Measurements from ENCODE around the gene MDM4.

Gene MDM4

DNA sequence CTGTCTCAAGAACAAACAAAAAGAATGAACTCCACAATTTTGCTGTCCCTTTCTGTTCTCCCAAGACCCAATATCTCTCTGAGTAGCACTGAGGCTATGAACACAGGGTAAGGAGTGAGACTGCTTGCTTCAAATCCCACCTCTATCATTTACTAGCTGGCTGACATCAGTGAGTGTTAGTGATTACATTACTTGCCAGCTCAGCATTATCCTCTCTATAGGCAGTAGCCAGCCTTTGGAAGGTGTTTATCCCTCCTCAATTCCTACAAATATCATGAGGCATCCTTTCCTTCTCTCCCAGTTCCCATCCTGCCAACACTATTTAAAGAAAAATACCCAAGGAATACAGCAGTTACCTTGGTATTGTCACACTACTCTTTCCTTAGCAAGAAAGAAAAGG is 24.6 kb upstream of the MDM4 start:
- no peak for DNase-seq (ENCODE audit: low read depth)

DNA sequence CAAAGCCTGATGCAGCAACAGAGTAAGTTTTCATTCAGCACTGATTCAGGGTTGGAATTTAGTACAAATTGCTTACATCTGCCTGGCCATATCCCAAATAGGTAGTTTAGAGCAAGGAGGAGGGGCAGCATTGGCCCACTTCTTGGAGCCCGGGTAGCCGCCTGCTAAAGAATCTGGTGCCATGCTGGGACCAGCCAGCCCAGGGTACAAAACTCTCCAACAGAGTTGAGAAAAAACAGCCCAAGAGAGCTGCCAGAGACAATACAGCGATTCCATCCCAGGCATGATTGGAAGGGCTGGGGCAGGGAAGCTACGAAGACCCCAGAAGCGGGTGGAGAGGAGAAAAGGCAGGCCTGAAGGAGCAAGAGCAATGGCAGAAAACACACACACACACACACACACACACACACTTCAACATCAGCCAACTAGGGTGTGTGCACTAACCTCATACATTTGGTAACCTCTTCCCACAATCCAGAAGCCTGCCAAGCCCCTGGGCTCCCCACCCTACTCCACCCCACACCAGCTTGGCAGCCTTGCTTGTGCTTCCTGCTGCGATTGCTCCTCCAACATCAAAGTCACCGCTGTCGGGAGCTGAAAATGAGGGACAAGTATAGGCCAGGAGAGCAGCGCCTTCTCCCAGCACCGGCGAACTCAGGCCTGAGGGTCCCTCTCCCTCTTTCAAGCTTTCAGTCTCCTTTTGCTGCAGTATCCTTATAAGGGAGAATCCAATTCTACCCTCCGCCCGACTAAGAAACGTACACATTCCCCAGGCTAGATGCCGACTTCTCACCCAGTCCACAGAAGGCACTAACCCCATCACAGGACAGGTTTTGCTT is 22.8 kb upstream of the MDM4 start:
- DNase-seq (ENCODE audit: low read depth) = no peak

DNA sequence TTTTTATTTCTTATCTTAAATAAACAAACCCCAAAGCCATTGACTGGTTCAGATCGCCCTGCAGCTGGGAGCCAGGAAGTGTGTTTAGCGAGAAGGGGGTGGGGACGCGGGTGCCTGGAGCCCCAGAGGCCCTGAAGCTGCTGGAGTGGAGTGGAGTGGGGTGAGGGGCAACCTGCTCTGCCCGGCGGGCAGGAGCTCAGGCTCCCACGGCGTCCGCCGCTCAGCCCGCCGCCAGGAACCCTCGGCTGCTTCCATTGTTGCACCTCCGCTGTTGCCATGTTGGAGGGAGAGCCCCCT is 22.3 kb upstream of the MDM4 start:
- peak; percentile 30 for DNase-seq (ENCODE audit: low read depth)

DNA sequence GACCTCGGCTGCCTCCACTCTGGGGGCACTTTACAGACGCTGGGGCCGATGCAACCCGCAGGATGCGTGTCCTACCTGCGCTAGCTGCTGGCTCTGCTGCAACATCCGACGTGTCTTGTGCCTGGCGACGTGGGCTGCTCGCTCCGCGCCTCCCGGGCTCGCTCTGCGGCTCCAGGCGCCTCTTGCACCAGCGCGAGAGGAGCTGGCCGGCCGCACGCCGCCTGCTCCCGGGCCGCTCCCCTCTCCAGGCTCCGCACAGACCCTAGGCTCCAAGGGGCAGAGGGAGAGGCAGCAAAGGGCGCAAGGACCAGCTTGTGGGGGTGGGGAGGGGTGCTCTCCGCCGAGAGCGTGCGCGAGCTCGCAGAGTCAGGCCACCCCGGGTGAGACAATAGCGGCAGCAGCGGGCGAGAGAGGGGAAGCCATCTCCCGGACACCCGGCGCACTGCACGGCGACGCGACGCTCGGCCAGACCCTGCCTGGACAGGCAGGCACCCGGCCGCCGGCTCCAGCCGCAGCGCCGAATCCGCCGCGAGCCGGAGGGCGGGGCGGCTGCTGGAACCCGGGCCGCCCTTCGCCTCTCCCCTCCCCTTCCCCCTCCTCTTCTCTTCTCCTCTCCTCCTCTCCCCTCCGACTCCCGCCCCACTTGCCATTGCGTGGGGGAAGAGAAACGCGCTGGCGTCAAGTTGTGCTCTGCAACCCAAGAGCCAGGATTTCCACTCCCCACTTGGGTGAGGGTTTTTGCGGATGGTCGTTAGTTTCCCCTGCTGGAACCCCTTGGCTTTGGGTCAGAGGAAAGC is 21.7 kb upstream of the MDM4 start, which contains the start of gene PIK3C2B:
Gene PIK3C2B (minus strand): TSS at position 525 of the 797 bp plus-strand sequence. CDS start 25,003 bp downstream, outside the sequence.
- DNase-seq (ENCODE audit: low read depth) = peak; percentile 49

DNA sequence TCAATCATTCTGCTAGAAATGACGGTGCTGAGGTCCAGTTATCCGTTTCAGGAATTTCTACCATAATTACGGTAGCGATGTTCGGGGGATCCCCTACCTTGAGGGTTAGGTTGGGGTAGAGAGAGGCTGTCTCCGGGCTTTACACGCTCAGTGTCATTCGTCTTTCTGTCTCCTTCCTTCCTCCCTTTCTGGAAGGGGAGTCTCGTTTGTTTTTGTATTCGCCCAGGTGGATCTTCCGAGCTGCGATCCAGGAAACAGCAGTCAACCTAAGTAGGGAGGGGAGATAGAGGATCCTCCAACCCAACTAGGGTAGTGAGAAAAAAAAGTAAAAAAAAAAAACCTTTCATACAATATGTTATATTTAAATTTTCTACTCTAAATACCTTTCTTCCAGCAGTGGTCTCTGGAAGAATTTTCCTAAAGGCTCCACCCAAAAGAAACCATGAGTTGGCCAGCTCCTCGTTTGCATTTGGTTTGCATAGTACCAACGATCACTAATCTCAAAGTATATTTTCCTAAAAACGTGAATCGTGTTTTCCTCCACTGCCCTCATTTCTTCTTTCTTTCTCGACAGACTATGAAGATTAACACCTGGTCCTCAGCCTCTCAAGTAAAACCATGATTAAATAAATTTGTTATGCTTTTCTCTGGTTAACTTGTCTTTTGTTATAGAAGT is 21.0 kb upstream of the MDM4 start:
- no peak for DNase-seq (ENCODE audit: low read depth)

DNA sequence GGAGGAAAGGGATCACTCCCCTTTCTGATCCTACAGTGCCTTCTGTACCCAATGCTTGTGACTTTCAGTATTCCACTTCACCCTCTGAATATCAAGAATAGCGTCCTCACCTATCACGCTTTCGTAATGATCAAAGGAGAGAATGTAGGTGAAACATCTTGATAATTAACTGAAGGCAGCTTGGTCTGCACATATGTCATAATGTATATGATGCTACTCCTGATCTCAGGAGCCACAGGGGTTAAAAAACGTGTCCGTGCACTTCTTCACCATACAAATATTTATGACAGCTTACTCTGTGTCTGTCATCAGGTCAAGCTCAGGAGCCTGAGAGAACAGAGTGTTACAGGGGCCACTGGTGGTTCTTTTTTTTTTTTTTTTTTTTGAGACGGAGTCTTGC is 20.4 kb upstream of the MDM4 start:
- no peak for DNase-seq (ENCODE audit: low read depth)

DNA sequence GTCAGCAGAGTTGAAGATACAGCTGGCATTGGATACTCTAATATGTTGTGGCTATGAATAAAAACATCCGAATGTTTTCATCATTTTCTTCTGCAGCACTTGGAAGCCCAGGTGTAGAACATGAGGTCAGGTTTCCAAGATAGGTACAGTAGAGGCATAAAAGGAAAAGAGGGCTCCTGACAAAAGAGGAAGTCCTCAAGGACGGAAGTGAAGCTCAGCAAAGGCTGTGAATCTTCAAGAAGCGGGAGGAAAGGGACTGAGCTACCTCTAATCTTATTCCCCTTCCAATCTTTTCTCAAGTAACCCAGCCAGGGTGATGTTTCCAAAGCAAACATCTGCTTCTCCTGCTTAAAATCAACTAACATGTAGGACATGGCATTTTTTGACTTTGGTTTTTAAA is 17.2 kb upstream of the MDM4 start:
- DNase-seq (ENCODE audit: low read depth) = no peak

DNA sequence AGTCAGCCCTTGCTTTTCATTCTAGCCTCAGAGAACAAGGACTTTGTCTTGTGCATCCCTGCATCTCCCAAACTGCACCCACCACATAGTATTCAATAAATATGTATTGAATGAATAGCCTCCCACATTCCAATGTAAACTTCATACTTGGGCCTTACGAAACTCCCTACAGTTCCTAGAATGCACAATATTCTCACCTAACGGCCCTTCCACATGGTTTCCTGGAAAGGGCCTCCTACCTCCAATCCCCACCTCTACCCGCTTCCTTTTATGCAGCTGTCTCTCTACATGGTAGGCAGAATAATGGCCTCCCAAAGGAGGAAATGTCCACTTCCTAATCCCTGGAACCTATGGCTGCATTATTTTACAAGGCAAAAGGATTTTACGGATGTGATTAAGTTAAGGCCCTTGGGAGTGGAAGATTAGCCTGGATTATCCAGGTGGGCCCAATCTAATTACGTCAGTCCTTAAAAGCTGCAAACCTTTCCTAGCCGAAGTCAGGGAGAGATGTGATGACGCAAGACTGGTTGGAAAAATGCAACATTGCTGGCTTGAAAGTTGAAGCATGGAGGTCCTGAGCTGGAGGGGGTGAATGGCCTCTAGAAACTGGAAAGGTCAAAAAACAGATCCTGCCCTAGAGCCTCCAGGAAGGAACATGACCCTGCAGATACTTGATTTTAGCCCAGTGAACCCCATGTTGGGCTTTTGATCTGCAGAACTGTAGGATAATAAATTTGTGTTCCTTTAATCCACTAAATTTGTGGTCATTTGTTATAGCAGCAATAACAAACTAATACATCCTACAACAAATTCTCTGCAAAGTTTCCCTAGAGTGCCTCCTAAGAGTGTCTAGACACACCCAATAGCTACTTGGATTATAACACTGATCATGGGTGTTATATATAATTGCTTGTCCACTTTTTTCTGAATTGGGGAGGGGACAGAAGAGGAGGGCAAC is 16.4 kb upstream of the MDM4 start:
- DNase-seq (ENCODE audit: low read depth) = no peak

DNA sequence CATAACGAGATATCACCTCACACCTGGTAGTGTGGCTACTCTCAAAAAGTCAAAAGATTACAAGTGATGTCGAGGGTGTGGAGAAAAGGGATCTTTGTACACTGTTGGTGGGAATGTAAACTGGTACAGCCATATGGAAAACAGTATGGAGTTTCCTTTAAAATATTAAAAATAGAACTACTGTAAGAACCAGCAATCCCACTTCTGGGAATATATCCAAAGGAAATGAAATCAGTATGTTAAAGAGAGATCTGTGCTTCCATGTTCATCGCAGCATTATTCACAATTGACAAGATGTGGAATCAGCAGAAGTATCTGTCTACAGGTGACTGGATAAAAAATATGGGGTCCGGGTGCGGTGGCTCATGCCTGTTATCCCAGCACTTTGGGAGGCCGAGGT is 14.0 kb upstream of the MDM4 start:
- no peak for DNase-seq (ENCODE audit: low read depth)

DNA sequence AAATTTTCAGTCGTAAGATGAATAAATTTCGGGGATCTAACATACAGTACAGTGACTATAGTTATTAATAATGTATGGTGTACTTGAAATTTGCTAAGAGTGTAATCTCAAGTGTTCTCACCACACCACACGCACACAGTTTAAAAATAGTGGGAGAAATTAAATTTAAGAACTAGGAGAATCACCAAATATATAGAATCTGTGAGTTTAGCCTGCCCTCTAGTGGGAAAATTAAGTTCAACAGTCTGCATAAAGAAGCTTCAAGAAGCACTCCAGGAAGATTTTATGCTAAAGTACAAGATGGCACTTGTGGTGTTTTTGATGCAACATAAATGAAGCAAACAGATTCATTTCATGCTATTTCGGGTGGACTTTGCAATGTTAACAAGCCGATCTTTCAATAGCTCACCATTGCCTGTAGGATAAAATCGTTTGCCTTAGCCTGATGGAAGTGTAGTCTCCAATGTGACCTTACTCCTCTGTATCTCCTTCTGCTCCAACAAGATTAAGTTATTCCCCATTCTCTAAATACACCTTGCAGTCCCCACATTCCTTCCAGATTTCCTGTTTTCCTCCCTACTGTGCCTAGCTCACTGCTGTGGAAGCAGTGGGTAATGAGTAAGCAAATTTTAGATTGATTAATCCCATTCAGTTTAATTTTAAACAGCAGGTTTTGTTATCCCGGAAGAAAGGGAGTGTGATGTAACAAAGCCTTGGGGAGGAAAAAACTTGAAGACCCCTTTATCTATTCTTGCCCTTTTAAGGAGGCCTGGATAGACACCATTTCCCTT is 12.9 kb upstream of the MDM4 start:
- no peak for DNase-seq (ENCODE audit: low read depth)

DNA sequence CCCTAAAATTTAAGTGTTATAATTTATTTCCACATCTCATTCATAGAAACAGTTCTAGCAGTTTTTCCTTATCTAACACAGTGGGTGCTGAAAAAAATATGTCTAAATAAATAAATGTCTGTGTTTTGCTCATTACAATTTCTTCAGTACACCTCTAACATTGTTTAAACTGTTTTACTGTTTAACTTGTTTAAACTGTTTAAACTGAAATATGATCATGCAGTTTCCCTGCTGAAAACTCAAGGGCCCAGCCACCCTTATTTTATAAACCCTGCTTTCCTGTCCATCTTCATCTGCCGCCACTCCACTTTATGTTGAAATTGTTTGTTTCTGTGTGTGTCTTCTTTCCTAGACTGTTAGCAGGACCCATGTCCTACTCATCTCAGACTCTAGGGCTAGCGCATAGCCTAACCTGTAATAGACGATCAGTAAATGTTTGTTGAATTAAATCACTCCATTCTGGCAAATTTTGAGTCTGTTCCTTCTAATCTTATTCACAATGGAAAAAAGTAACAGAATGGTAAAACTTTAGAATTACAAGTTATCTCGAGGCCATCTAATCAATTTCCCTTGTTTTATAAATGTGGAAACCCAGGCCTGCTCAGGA is 12.2 kb upstream of the MDM4 start:
- DNase-seq (ENCODE audit: low read depth) = no peak

DNA sequence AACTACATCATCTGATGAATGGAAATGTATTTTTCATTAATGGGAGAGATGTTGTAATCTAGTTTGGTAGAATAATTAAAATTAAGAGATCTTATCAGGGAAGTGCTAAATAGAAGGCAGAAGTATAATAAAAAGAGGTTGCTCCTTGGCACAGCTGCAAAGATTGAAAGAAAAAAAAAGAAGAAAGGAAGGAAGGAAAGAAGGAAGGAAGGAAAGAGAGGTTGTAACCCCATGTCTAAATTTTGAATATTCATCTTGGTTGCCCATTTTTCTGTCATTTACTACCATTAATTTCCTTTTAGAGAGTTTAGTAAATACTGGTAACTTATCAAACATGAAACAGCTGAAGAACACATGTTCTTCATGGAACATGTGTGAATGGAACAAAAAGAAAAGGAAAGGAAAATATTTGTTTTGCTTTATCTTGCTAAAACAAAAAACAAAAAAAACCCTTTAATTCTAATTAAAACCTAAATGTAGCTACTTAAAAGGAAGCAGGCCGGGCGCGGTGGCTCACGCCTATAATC is 10.5 kb upstream of the MDM4 start:
- DNase-seq (ENCODE audit: low read depth) = no peak

DNA sequence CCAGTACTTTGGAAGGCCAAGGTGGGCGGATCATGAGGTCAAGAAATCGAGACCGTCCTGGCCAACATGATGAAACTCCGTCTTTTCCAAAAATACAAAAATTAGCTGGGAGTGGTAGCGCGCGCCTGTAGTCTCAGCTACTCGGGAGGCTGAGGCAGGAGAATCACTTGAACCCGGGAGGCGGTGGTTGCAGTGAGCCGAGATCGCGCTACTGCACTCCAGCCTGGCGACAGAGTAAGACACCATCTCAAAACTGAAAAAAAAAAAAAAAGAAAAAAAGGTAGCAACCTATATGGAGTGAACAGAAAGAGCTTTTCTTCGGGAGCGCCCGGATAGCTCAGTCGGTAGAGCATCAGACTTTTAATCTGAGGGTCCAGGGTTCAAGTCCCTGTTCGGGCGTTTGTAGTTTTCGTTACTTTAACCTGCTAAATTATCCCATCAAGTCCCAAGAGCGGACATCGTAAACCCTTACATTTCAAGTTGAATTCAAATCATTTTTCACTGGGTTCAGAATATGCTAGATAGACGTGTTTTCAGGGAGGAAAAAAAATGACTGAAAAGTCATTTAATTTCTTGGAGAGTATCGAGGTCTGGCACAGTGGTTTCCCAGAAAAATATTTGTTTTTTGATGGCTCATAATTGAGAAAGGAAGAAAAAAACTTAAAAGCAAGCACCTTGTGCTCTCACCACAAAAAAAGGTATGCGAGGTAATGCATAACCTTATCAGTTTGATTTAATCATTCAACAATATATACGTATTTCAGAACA is 9.8 kb upstream of the MDM4 start:
- DNase-seq (ENCODE audit: low read depth) = peak; percentile 52

DNA sequence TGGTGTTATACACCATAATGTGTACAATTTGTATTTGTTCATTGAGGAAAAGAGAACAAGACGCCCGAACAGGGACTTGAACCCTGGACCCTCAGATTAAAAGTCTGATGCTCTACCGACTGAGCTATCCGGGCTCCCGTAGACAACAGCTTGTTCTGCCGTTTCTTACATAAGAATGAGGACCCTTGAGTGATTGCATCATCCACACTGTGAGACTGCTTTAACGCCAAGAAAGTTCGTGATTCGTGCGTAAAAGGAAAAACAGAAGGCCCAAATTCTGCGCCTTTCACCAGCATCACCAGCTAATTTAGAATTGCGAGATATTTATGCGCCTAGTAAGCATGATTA is 9.3 kb upstream of the MDM4 start:
- DNase-seq (ENCODE audit: low read depth) = peak; percentile 81

DNA sequence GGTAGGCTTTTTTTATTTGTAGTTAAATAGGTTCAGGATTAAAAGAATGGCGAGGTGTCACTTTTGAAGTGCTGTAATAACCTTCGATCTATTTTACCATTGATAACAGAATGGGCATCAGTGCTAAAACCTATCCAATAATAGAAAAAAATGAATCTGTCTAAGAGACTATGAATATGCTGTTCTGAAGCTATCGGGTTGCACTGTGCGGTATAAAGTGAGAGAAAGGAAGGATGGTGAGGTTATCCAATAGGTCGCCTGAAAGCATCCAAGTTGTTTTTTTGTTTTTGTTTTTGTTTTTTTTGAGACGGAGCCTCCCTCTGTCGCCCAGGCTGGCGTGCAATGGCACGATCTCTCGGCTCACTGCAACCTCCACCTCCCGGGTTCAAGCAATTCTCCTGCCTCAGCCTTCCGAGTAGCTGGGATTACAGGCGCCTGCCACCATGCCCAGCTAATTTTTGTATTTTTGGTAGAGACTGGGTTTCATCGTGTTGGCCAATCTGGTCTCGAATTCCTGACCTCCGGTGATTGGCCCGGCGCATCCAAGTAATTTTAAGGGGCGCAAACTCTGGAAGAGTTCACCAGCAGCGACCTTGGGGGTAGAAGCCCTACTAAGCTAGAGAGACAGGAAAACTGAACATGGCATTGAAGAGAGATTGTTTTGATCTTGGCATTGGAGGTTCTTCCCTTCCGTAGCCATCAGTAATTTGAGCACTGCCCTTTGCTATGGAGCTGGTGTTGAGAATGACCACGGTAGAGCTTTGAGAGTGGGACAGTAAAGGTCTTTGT is 8.7 kb upstream of the MDM4 start:
- no peak for DNase-seq (ENCODE audit: low read depth)

DNA sequence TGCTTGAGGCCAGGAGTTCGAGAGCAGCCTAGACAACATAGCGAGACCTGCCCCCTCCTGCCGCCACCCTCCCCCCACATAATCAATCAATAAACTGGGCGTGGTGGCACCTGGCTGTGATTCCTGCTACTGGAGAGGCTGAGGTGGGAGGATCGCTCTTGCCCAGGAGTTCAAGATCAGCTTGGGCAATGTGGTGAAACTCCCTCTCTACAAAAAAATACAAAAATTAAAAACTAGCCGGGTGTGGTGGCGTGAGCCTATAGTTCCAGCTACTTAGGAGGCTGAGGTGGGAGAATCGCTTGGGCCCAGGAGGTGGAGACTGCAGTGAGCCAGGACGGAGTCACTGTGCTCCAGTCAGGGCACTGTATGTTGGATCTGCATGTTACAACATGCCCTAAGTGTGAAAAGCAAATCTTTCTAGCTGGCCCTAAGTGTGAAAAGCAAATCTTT is 7.0 kb upstream of the MDM4 start:
- no peak for DNase-seq (ENCODE audit: low read depth)

DNA sequence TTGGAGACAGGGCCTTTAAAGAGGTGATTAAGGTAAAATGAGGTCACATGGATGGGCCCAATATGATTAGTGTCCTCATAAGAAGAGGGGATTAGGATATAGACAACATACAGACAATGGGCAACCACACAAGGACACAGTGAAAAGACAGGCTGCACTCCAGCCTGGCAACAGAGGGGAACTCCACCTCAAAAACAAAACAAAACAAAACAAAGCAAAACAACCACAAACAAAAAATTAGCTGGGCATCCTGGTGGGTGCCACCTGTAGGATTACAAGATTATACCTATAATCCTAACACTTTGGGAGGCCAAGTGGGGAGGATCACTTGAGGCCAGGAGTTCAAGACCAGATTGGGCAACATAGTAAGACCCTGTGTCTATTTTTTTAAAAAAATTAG is 4.8 kb upstream of the MDM4 start:
- DNase-seq (ENCODE audit: low read depth) = no peak

DNA sequence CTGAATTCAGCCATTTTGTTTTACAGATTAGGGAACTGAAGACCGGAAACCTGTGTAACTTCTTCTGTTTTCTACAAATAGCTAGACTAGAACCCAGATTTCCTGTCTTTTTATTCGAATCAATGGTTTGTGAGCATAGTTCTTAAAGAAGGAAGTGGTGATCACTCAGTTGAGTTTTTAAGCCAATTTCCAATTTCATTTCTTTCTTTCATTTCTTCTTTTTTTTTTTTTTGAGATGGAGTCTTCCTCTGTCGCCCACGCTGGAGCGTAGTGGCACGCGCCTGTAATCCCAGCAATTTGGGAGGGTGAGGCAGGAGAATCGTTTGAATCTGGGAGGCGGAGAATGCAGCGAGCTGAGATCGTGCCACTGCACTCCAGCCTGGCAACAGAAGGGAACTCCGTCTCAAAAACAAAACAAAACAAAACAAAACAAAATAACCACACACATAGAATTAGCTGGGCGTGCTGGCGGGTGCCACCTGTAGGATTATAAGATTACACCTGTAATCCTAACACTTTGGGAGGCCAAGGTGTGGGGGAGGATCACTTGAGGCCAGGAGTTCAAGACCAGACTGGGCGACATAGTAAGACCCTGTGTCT is 3.0 kb upstream of the MDM4 start:
- DNase-seq (ENCODE audit: low read depth) = no peak

Measured in activated T-cell treated with anti-CD3 and anti-CD28 coated beads for 1 hour (primary cell).